ENCODE results near the gene ZFYVE1. TPM values are rescaled to one million over a fixed set of nuclear protein-coding genes. Genes with fewer than 3 reads are reported as not detected.
A peak's percentile ranks its signal among the peaks of the same experiment; 100 is the strongest.

The ZFYVE1 gene
- total and polyA plus RNA-seq, 12 donors: 4.9 to 19.5 (median 13.8) TPM

GRCh38 chr14:73058224-73058921 lies 31.5 kb upstream of the ZFYVE1 start, which contains the start of gene RBM25:
Gene RBM25 (plus strand): TSS chr14:73058534. CDS start chr14:73071642, 13,108 bp downstream.
- intact Hi-C loops (cut with DNase I): loop anchor here in 3 of 10 donors (1.0 to 2.0 kb wide), 2 partner anchors 31 to 32 kb away; partner anchors contain the start of gene ZFYVE1 (in 3 of the 3)
- peak within 1 kb of the TSS; percentile 67 to 91 (median 80) for H3K4me3 ChIP-seq
- H3K27ac ChIP-seq: peak within 1 kb of the TSS; percentile 71 to 95 (median 92)
- 0% methylated on average over 56 to 57 of the region's 57 CpGs for WGBS, 2 donors
- no peaks in the 10 kb centered on the region for H3K9me3 ChIP-seq
- ATAC-seq (peak; percentile 99 to 100 (median 99)), DNase-seq (peak; percentile 93 to 96)
- TF ChIP-seq CTCF (IDR thresholded peaks at IDR 0.05): peak in 5 of 9 donors; percentile 6 to 36 (median 11)
- peaks cover 5 to 47% (median 42%) of the 10 kb centered on the region in 9 donors for H3K4me1 ChIP-seq
- H3K36me3 ChIP-seq: peaks cover 0 to 16% (median 0%) of the 10 kb centered on the region in 9 donors
- no peaks in the 10 kb centered on the region for H3K27me3 ChIP-seq

GRCh38 chr14:73057944-73058223 lies 31.0 kb upstream of the ZFYVE1 start:
- H3K4me3 ChIP-seq: peak overlapping the region; percentile 23 to 91 (median 78)
- no peak for DNase-seq
- H3K9me3 ChIP-seq: no peaks in the 10 kb centered on the region
- peak overlapping the region; percentile 71 to 95 (median 92) for H3K27ac ChIP-seq
- H3K4me1 ChIP-seq: peaks cover 5 to 46% (median 39%) of the 10 kb centered on the region in 9 donors
- WGBS, 2 donors: 3 to 5% methylated on average over 8 of the region's 8 CpGs
- ATAC-seq: no peak
- H3K36me3 ChIP-seq: peaks cover 0 to 14% (median 0%) of the 10 kb centered on the region in 9 donors
- TF ChIP-seq CTCF (IDR thresholded peaks at IDR 0.05): peak in 1 of 9 donors; percentile 7
- H3K27me3 ChIP-seq: no peaks in the 10 kb centered on the region
- intact Hi-C loops (cut with DNase I): loop anchor here in 3 of 10 donors (1.0 to 2.0 kb wide), 2 partner anchors 31 kb away; partner anchors contain the start of gene ZFYVE1 (in 3 of the 3)

GRCh38 chr14:73055251-73055650 lies 28.3 kb upstream of the ZFYVE1 start:
- H3K36me3 ChIP-seq: peaks cover 0 to under 1% (median 0%) of the 10 kb centered on the region in 9 donors
- 86 to 90% methylated on average over 1 of the region's 1 CpG for WGBS, 2 donors
- DNase-seq: no peak
- no peaks in the 10 kb centered on the region for H3K9me3 ChIP-seq
- H3K4me1 ChIP-seq: peaks cover 5 to 20% (median 14%) of the 10 kb centered on the region in 9 donors
- no peak overlapping the region for H3K27ac ChIP-seq
- ATAC-seq: no peak
- intact Hi-C loops (cut with DNase I): no loop called here
- H3K4me3 ChIP-seq: no peak overlapping the region
- H3K27me3 ChIP-seq: no peaks in the 10 kb centered on the region
- no peak for TF ChIP-seq CTCF (IDR thresholded peaks at IDR 0.05)

GRCh38 chr14:73049428-73049827 lies 22.5 kb upstream of the ZFYVE1 start:
- H3K27ac ChIP-seq: no peak overlapping the region
- no peak overlapping the region for H3K4me3 ChIP-seq
- no peak for TF ChIP-seq CTCF (IDR thresholded peaks at IDR 0.05)
- DNase-seq: no peak
- WGBS, 2 donors: 68 to 70% methylated on average over 4 of the region's 4 CpGs
- no peaks in the 10 kb centered on the region for H3K36me3 ChIP-seq
- no peaks in the 10 kb centered on the region for H3K27me3 ChIP-seq
- no peaks in the 10 kb centered on the region for H3K4me1 ChIP-seq
- intact Hi-C loops (cut with DNase I): no loop called here
- H3K9me3 ChIP-seq: no peaks in the 10 kb centered on the region
- ATAC-seq: no peak
